Activated CD8-positive, alpha-beta memory T cell treated with anti-CD3 and anti-CD28 coated beads, Interleukin-2, amount 50 U/mL, for 1 hour (primary cell): ENCODE results near the gene THSD7B.
"Not testable (repeated sequence)": the region's sequence is repeated elsewhere in the genome, so short reads cannot be mapped to it uniquely, and the experiment has no call there.

ENCODE experiments used
- DNase-seq: peaks from one replicate; pipeline ENCODE4 v3.0.0-alpha.2; 2020; ENCODE audit errors: extremely low read depth

Gene THSD7B

GRCh38 chr2:137523931-137524330 is 758.6 kb downstream of the THSD7B start:
- no peak for DNase-seq

- DNase-seq, result no peak
Observed at GRCh38 chr2:137525132-137525531, 759.8 kb downstream of the THSD7B start.

DNA sequence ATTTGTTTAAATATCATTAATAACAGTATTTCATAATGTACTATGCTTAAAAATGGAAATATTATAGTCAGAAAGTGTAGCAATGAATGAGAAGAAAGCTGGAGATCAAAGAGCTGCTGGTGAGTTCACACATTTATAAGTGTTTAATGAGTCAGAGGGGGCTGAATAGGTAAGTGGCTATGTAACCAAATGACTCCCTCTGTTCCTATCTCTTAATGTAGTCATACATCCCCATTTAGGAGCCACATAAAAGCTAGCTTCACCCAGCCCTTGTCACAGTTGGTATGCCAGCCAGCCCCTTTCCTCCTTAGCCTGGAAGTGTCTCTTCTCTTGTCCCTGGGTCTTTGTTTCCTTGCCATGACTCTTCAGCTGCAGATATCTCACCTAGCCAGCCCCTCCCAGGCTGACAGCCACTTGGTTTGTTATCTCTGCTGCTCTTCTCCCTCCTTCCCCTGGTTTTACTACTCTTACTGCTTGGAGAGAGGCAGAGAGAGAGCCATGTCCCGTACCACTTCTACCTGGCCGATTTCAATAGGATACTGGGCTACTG is 760.4 kb downstream of the THSD7B start:
- DNase-seq, result no peak

DNA sequence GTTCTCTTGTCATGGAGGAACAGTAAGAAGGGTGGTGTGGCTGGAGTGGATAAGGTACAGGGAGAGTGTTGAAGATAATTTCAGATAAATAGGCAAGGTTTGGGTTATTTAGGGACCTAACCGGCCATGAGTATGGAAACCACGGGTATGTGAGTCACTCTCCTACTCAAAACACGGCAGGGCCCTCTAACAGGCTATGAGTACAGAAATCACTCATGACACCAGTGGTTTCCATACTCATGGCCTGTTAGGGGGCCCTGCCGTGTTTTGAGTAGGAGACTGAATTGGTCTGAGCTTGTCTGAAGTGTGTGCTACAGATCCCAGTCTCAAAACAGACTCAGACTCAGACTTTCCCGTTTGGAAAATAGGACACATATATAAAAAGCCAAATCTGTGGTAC is 770.6 kb downstream of the THSD7B start:
- no peak for DNase-seq

GRCh38 chr2:137539336-137539735 is 774.0 kb downstream of the THSD7B start:
- DNase-seq, result no peak

- DNase-seq, result no peak
Observed at GRCh38 chr2:137547842-137548241, 782.5 kb downstream of the THSD7B start.

GRCh38 chr2:137566387-137566786 is 801.0 kb downstream of the THSD7B start:
- no peak for DNase-seq

DNA sequence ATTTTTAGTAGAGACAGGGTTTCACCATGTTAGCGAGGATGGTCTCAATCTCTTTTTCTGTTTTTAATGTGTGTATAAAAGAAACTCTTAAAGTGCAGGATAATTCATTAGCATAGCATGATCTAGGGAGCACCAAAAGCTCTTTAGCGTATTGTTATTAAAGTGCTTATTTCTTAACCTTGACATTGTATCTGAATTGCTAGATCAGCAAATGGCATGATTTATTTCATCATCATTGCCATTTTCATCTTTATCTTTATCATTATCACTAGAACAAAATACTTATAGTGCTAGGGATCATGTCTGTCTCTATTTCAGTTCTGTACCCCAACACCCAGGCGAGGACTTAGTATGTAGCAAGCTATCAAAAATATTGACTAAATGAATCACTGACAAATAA is 805.1 kb downstream of the THSD7B start:
- DNase-seq, result no peak

DNA sequence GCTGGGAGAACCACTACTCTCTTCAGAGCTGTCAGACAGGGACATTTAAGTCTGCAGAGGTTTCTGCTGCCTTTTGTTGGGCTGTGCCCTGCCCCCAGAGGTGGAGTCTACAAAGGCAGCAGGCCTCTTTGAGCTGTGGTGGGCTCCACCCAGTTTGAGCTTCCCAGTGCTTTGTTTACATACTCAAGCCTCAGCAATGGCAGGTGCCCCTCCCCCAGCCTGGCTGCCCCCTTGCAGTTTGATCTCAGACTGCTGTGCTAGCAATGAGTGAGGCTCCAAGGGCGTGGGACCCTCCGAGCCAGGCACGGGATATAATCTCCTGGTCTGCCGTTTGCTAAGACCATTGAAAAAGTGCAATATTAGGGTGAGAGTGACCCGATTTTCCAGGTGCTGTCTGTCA is 822.5 kb downstream of the THSD7B start:
- DNase-seq, result not testable (repeated sequence)

GRCh38 chr2:137588578-137588977 is 823.2 kb downstream of the THSD7B start:
- not testable (repeated sequence) for DNase-seq

DNA sequence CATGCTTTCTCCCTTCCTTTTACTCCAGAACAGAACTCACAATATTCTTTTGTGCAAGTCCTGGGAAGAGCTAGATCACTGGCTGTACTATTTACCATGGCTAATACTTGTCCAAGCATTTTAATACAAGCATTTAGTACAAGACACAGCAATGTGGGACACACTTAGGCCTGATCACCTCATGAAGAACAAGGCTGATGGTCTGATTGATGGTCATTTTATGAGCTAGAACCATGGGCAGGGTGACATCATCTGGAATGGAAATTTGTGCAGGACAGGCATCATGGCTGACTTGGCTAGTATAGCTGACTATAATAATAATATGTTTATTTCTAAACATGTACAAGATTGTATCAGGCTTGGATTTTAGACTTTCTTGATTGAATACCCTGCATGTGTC is 824.8 kb downstream of the THSD7B start:
- DNase-seq, result no peak

GRCh38 chr2:137607722-137608318 is 842.5 kb downstream of the THSD7B start:
- no peak for DNase-seq

GRCh38 chr2:137638932-137639331 is 873.6 kb downstream of the THSD7B start:
- DNase-seq, result no peak

- no peak for DNase-seq
Observed at GRCh38 chr2:137644731-137645130, 879.4 kb downstream of the THSD7B start.

GRCh38 chr2:137654046-137654445 is 888.7 kb downstream of the THSD7B start:
- no peak for DNase-seq

- DNase-seq, result no peak
Observed at GRCh38 chr2:137655814-137656213, 890.5 kb downstream of the THSD7B start.

DNA sequence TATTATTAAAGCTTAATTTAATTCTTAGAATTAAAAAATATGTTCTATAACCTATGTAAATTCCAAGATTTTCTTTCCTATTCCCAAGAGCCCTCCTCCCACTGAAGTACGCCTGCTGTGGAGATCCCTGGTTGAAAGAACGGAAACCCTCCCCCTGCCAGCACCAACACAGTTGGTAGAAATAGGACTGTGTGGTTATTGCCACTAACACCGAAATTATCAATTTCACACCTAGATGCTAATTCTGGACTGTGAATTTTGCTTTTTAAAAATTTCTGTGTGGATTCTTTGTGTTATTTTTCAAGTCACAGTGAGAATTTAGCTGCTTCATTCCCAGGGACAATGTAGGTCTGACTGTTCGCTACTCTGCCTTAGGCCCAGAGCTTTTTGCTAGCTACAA is 893.1 kb downstream of the THSD7B start:
- DNase-seq, result no peak

GRCh38 chr2:137659616-137660015 is 894.3 kb downstream of the THSD7B start:
- no peak for DNase-seq

DNA sequence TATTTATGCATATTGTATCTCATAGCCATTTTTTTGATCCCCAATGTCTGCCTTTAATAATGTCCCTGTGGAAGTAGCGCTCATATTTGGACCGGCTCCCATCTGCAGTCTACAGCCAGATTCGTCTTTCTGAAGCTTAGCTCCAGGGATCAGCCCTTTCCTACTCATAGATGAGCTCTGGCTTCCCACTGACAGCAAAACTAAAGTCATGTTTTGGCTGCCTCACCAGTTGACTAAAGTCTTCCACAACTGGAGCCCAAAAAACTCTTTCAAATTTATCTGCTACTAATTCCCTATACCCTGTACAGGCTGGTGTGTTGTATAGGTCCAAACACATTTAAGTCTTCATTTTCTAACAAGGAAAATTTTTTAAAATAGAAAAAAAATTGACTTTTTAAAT is 904.8 kb downstream of the THSD7B start:
- DNase-seq, result no peak

DNA sequence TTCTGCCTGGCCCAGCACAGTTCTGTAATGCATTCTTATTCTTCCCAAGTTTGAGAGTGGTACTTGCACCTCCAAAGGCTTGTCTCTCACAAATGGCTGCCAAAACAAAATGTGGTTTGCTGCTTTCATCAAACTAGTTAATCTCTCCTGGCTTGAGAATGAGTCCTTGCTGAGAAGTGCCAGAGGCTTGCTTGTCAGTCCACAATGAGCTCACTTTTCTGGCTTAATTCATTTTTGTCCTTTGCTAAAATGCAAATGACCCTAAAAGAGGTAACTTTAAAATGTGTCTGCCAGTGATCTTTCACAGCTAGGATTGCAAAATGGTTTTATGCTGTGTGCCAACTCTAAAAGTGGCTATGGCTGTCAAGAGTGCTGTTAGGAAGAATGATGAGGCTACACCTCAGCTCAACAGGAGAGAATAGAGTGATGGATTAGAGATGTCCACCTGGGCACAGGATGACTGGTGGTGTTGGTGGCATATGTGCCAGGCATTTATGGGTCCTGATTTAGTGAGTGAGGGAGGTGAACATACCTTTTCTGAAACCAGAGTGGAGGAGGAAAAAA is 907.7 kb downstream of the THSD7B start:
- no peak for DNase-seq

- DNase-seq, result no peak
Observed at GRCh38 chr2:137674991-137675390, 909.6 kb downstream of the THSD7B start.

DNA sequence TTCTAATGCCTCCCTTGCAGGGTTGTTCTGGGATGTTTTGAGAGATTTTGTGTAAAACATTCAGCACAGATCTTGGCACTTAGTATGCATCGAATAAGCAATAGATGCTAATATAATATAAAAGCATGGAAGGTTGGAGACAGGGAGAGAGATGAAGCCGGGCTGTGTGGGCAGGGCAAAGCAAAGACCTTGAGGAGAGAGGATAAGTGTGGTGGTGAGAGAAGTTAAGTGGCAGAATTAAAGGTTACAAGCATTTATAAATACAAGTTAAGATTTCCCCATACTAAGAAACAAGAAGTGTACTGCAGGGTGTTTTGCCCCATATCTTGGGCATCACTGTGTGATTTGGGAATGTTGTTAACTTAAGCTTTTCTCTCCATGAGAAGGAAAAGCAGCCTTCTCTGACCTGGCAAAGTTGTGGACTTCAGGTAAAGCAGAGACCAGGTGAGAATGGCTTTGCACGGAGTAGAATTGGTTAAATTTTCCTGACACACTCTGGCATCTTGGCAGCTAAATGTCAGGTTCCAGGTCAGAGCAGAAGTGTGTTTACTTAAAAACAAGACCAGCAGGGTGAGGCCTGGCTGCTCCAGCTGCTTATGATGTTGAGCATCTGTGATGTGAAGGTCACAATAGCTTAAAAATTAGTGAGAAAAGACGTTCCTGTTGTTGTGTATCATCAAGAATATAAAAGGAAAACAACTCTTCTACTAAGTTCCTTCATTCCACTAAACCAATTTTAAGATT is 910.4 kb downstream of the THSD7B start:
- DNase-seq, result no peak

GRCh38 chr2:137676346-137676745 is 911.0 kb downstream of the THSD7B start:
- DNase-seq, result no peak
